ENCODE results near the gene ANO10. TPM values are rescaled to one million over a fixed set of nuclear protein-coding genes. Genes with fewer than 3 reads are reported as not detected.
"Not testable (repeated sequence)": the region's sequence is repeated elsewhere in the genome, so short reads cannot be mapped to it uniquely, and the experiment has no call there.

ANO10 gene
- total RNA-seq, 2 experiments from 2014 or later: 9.3 to 9.7 TPM

DNA sequence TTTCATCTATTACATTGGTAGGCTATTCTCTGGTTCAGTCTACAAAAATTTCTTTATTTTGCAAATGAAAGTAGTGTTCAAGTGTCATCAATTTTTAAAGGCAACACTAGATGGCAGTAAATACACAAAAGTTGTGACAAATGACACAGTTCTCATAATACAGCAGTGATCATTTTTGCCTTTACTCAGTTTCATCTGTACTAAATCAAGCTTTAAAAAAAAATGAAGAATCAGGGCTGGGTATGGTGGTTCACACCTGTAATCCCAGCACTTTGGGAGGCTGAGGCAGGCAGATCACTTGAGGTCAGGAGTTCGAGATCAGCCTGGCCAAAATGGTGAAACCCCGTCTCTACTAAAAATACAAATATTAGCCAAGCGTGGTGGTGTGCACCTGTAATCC lies 77.5 kb downstream of the ANO10 start:
- not testable (repeated sequence) for H3K36me3 Mint-ChIP-seq (ENCODE audit: low read depth); H3K9me3 Mint-ChIP-seq; H3K27me3 Mint-ChIP-seq (ENCODE audit: low read depth); DNase-seq; H3K4me3 Mint-ChIP-seq; H3K27ac Mint-ChIP-seq; H3K4me1 Mint-ChIP-seq (ENCODE audit: low read depth)
- intact Hi-C loops (cut with micrococcal nuclease): loop anchor here (1.0 to 5.0 kb wide), 5 partner anchors 94 to 654 kb away; partner anchors contain the start of gene ABHD5
- CTCF ChIA-PET: interaction anchor here (0.6 to 1.3 kb wide), 4 partner anchors 8 to 666 kb away, joined by 3 read pairs; no protein-coding TSS in a partner anchor

DNA sequence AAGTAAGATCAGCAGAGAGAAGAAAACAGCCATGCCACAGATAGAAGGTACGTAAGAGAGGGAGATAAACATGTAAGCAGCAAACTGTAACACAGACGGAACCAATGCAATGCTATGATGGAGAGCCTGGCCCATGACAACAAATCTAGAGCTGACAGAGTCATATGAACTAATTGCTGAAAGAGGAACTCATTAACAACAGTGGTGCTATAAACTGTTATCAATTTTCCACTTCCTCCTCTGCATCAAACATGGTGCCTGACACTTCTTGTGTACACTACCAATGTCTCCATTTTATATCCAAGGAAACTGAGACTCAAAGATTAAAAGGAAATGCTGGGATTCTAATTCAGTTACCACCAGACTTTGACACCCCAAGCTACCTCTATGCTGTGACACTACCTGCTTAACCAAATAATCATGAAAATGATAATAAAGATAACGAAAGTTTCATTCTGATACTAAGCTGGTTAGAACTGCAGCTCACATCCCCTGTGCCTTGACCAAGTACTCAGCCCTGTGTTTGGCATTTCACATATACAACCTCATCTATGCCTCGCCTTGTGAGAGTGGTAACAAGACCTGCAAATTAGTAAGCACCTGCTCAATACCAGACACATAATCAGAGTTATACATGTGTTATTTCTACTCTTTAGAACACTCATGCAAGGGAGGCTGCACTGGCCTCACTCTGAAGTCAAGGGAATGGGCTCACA lies 79.3 kb downstream of the ANO10 start:
- Mint-ChIP-seq H3K4me3 (no peak overlapping the region), H3K27ac (no peak overlapping the region), H3K36me3 (ENCODE audit: low read depth) (peaks cover 4% of the 10 kb centered on the region), H3K4me1 (ENCODE audit: low read depth) (no peaks in the 10 kb centered on the region), H3K9me3 (no peaks in the 10 kb centered on the region), H3K27me3 (ENCODE audit: low read depth) (no peaks in the 10 kb centered on the region)
- CTCF ChIA-PET: interaction anchor here (0.7 to 1.1 kb wide), 2 partner anchors 40 to 164 kb away, joined by 3 read pairs; no protein-coding TSS in a partner anchor
- DNase-seq: no peak
- intact Hi-C loops (cut with micrococcal nuclease): loop anchor here (5.0 kb wide), 2 partner anchors 215 to 315 kb away; no protein-coding TSS in a partner anchor

DNA sequence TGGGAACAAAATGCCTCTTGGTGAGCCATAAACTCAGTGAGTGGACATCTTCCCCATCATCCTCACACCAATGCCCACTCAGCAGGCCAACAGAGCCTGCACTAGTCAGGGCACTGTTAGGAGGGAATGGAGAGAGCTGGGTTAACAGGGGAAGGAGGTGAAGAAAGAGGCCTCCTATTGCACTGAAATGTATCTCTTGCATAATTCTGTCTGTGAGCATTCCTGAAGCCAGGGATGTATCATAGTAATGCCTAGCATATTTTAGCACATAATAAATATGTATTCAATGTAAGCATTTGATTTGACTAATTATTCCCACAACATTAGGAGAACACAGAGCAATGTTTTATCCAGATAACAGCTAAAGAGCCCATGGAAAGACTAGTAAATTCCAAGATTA lies 81.2 kb downstream of the ANO10 start:
- Mint-ChIP-seq H3K27ac (no peak overlapping the region), H3K4me3 (no peak overlapping the region), H3K4me1 (ENCODE audit: low read depth) (peaks cover 2% of the 10 kb centered on the region), H3K9me3 (no peaks in the 10 kb centered on the region), H3K27me3 (ENCODE audit: low read depth) (no peaks in the 10 kb centered on the region), H3K36me3 (ENCODE audit: low read depth) (no peaks in the 10 kb centered on the region)
- intact Hi-C loops (cut with micrococcal nuclease): loop anchor here (5.0 kb wide), 2 partner anchors 217 to 317 kb away; no protein-coding TSS in a partner anchor
- no peak for DNase-seq
- CTCF ChIA-PET: interaction anchor here (0.8 kb wide), 1 partner anchor 579 kb away, joined by 3 read pairs; no protein-coding TSS in a partner anchor

GRCh38 chr3:43539321-43539720 lies 82.5 kb downstream of the ANO10 start:
- peaks cover 2% of the 10 kb centered on the region for H3K4me1 Mint-ChIP-seq (ENCODE audit: low read depth)

GRCh38 chr3:43537225-43537624 lies 84.6 kb downstream of the ANO10 start:
- H3K27me3 Mint-ChIP-seq (ENCODE audit: low read depth): no peaks in the 10 kb centered on the region
- no peak overlapping the region for H3K27ac Mint-ChIP-seq
- no peaks in the 10 kb centered on the region for H3K36me3 Mint-ChIP-seq (ENCODE audit: low read depth)
- no peak overlapping the region for H3K4me3 Mint-ChIP-seq
- H3K9me3 Mint-ChIP-seq: no peaks in the 10 kb centered on the region
- no peak for DNase-seq
- peaks cover 2% of the 10 kb centered on the region for H3K4me1 Mint-ChIP-seq (ENCODE audit: low read depth)
- intact Hi-C loops (cut with micrococcal nuclease): no loop called here
- CTCF ChIA-PET: interaction anchor here (0.7 kb wide), 2 partner anchors 135 to 880 kb away, joined by 3 read pairs; no protein-coding TSS in a partner anchor

More at GRCh38 chr3:43539321-43539720, 82.5 kb downstream of the ANO10 start:
- H3K27me3 Mint-ChIP-seq (ENCODE audit: low read depth): no peaks in the 10 kb centered on the region
- no peak overlapping the region for H3K4me3 Mint-ChIP-seq
- H3K27ac Mint-ChIP-seq: no peak overlapping the region
- no peaks in the 10 kb centered on the region for H3K9me3 Mint-ChIP-seq
- no peak for DNase-seq
- CTCF ChIA-PET: no interaction called here
- H3K36me3 Mint-ChIP-seq (ENCODE audit: low read depth): no peaks in the 10 kb centered on the region
- intact Hi-C loops (cut with micrococcal nuclease): no loop called here

DNA sequence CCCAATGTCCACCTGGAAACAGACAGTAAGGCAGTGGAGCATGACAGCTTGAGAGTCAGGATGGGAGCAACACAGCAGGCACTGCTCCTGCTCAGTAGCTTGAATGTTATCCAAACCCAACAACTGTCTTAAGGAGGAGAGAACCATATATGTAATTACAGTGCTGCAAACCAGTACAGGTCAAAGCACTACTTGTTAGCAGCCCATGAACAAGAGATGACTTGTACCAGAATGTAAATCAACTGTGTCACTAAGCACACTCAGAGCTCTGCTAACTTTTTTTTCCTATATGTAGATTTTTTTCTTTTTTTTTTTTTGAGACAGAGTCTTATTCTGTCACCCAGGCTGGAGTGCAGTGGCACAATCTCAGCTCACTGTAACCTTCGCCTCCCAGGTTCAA lies 87.1 kb downstream of the ANO10 start:
- peaks cover 2% of the 10 kb centered on the region for H3K4me1 Mint-ChIP-seq (ENCODE audit: low read depth)
- no peak overlapping the region for H3K27ac Mint-ChIP-seq
- CTCF ChIA-PET: interaction anchor here (0.9 kb wide), 1 partner anchor 71 kb away, joined by 3 read pairs; no protein-coding TSS in a partner anchor
- H3K36me3 Mint-ChIP-seq (ENCODE audit: low read depth): no peaks in the 10 kb centered on the region
- intact Hi-C loops (cut with micrococcal nuclease): no loop called here
- no peaks in the 10 kb centered on the region for H3K9me3 Mint-ChIP-seq
- no peak overlapping the region for H3K4me3 Mint-ChIP-seq
- H3K27me3 Mint-ChIP-seq (ENCODE audit: low read depth): no peaks in the 10 kb centered on the region
- DNase-seq: no peak

DNA sequence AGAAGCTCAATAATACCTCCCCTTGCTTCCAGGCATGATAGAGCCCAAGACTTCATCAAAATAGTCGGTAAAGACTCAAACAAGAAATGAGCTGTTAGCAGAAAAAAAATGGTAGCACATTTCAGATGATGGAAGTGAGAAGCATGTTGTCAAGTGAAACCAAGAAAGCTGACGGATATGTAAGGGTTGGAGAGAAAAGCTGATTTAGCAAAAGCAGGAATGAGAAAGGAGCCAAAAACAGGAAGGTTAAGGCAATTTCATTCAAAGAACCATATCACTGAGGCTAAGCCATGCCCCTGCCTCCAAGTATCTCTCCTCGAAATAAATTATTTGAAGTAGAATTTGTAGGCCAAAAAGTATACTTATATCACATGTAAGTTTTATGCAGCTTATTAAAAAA lies 88.8 kb downstream of the ANO10 start:
- Mint-ChIP-seq H3K4me1 (ENCODE audit: low read depth) (peaks cover 2% of the 10 kb centered on the region), H3K27ac (no peak overlapping the region), H3K9me3 (no peaks in the 10 kb centered on the region), H3K4me3 (no peak overlapping the region), H3K36me3 (ENCODE audit: low read depth) (no peaks in the 10 kb centered on the region), H3K27me3 (ENCODE audit: low read depth) (no peaks in the 10 kb centered on the region)
- no peak for DNase-seq
- CTCF ChIA-PET: interaction anchor here (1.5 kb wide), 1 partner anchor 30 kb away, joined by 3 read pairs; no protein-coding TSS in a partner anchor
- intact Hi-C loops (cut with micrococcal nuclease): no loop called here

GRCh38 chr3:43531835-43532234 lies 90.0 kb downstream of the ANO10 start:
- Mint-ChIP-seq H3K4me1 (ENCODE audit: low read depth) (peaks cover under 1% of the 10 kb centered on the region), H3K4me3 (no peak overlapping the region), H3K27ac (no peak overlapping the region), H3K36me3 (ENCODE audit: low read depth) (peaks cover 2% of the 10 kb centered on the region), H3K27me3 (ENCODE audit: low read depth) (no peaks in the 10 kb centered on the region), H3K9me3 (peaks cover 4% of the 10 kb centered on the region)
- intact Hi-C loops (cut with micrococcal nuclease): no loop called here
- peak; percentile 20 for DNase-seq
- CTCF ChIA-PET: interaction anchor here (1.5 kb wide), 1 partner anchor 28 kb away, joined by 3 read pairs; no protein-coding TSS in a partner anchor

DNA sequence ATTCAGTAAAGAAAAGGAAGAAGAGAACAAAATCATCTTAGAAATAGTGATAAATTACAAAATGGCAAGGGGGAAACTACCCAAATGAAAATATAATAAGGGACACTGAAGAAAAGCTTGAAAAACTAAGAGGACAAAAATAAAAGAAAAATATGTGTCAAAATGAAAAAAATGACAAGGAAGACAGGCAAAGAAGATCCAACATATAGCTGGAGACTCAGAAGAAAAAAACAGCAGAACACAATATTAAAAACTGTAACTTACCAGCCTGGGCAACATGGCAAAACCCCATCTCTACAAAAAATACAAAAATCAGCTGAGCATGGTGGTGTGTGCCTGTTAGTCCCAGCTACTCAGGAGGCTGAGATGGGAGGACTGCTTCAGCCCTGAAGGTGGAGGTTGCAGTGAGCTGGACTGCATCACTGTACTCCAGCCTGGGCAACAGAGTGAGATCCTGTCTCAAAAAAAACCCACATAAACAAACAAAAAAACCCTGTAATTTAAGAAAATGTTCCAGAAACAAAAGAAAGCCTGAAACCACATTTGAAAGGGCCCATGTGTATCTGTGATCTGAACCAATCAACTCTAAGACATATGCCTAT lies 93.2 kb downstream of the ANO10 start:
- no peak for DNase-seq
- Mint-ChIP-seq H3K36me3 (ENCODE audit: low read depth) (peaks cover 2% of the 10 kb centered on the region), H3K27me3 (ENCODE audit: low read depth) (no peaks in the 10 kb centered on the region), H3K9me3 (peaks cover 4% of the 10 kb centered on the region), H3K4me1 (ENCODE audit: low read depth) (no peaks in the 10 kb centered on the region), H3K27ac (no peak overlapping the region), H3K4me3 (no peak overlapping the region)
- intact Hi-C loops (cut with micrococcal nuclease): no loop called here
- CTCF ChIA-PET: no interaction called here

GRCh38 chr3:43526956-43527355 lies 94.9 kb downstream of the ANO10 start:
- peaks cover 4% of the 10 kb centered on the region for H3K9me3 Mint-ChIP-seq
- no peak overlapping the region for H3K27ac Mint-ChIP-seq
- H3K36me3 Mint-ChIP-seq (ENCODE audit: low read depth): peaks cover 2% of the 10 kb centered on the region
- no peak for DNase-seq
- CTCF ChIA-PET: no interaction called here
- no peaks in the 10 kb centered on the region for H3K27me3 Mint-ChIP-seq (ENCODE audit: low read depth)
- no peaks in the 10 kb centered on the region for H3K4me1 Mint-ChIP-seq (ENCODE audit: low read depth)
- H3K4me3 Mint-ChIP-seq: no peak overlapping the region
- intact Hi-C loops (cut with micrococcal nuclease): no loop called here

- DNase-seq: no peak
- H3K36me3 Mint-ChIP-seq (ENCODE audit: low read depth): peaks cover 5% of the 10 kb centered on the region
- no peak overlapping the region for H3K27ac Mint-ChIP-seq
- H3K27me3 Mint-ChIP-seq (ENCODE audit: low read depth): no peaks in the 10 kb centered on the region
- no peaks in the 10 kb centered on the region for H3K4me1 Mint-ChIP-seq (ENCODE audit: low read depth)
- intact Hi-C loops (cut with micrococcal nuclease): no loop called here
- CTCF ChIA-PET: no interaction called here
- H3K9me3 Mint-ChIP-seq: peaks cover 4% of the 10 kb centered on the region
- no peak overlapping the region for H3K4me3 Mint-ChIP-seq
These were observed 95.7 kb downstream of the ANO10 start for GRCh38 chr3:43525941-43526607.

DNA sequence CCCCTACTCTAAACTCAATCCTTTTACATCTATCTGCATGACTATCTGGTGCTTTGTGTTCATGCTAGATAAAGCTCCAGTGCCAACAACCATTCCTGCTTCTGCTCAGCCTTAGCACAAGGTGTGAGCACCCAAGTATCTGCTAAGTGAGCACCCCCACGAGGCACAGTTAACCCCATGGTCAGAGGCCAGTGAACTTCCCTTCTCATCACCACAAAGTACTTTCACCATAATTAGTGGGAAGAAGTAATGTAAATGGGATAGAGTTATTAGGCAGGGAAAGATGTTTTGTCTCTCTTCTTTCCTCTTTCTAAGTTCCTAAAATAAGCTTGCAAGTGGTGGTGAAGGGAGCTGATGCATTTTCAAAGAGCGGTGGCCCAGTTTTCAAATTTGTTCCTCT lies 96.4 kb downstream of the ANO10 start:
- no peaks in the 10 kb centered on the region for H3K4me1 Mint-ChIP-seq (ENCODE audit: low read depth)
- H3K36me3 Mint-ChIP-seq (ENCODE audit: low read depth): peaks cover 6% of the 10 kb centered on the region
- H3K4me3 Mint-ChIP-seq: no peak overlapping the region
- no peak for DNase-seq
- H3K27ac Mint-ChIP-seq: no peak overlapping the region
- intact Hi-C loops (cut with micrococcal nuclease): no loop called here
- CTCF ChIA-PET: no interaction called here
- no peaks in the 10 kb centered on the region for H3K27me3 Mint-ChIP-seq (ENCODE audit: low read depth)
- H3K9me3 Mint-ChIP-seq: peaks cover 4% of the 10 kb centered on the region

Data from activated naive CD4-positive, alpha-beta T cell treated with anti-CD3 and anti-CD28 coated beads for 36 hours (primary cell).